Measurements from ENCODE around the gene MRPS34. TPM values are rescaled to one million over a fixed set of nuclear protein-coding genes. Genes with fewer than 3 reads are reported as not detected.

MRPS34 gene
- total and polyA plus RNA-seq, 10 of the 15 experiments (the other 5 are each of a cell fraction or from before 2014, with no cell fraction given): 3.6 to 285 (median 147) TPM

DNA sequence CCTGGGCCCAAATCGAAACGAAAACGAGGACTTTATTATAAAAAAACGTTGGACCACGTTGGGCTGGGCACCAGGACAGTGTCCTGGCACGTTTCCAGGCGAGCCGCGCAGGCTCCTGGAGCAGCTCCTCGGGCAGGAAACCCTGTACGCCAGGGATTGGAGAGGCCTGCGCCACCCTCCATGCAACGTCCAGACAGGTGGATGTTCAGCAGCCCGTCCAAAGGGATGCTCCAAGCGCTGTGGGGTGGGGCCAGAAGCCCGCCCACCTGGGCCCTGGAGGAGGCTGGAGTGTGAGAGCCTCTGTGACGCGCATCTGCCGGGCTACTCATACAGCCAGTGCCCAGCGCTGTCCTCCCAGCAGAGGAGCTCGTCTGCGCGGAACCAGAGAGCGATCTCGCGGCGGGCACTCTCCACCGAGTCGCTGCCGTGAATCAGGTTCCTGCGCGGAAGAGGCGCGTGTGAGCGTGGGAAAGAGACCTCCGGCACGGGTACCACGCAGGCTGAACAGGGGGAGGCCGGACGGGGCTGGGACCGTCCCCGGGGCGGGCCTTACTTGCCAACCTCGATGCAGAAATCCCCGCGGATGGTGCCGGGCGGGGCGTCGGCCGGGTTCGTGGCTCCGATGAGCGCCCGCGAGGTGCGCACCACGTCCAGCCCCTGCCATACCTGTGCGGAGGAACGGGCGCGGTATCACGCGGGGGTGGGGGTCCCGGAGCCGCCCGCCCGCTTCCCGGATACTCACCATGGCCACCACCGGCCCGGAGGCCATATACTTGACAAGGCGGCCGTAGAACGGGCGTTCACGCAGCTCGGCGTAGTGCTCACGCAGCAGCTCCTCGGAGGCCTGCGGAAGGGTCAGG lies 2.4 kb downstream of the MRPS34 start (continued):
- TF ChIP-seq PAX5 (IDR thresholded peaks at IDR 0.05; ENCODE audit: borderline replicate concordance, low read depth, low read length) (peak; percentile 21; the same call in 1 of the 2 replicates), RB1 (IDR thresholded peaks at IDR 0.05; ENCODE audit: borderline replicate concordance) (peak; percentile 15; the same call in 1 of the 2 replicates), HDGF (IDR thresholded peaks at IDR 0.05) (peak; percentile 52; the same call in 1 of the 2 replicates), STAT3 (IDR thresholded peaks at IDR 0.05; ENCODE audit: low read depth, low read length) (no peak), SIX5 (IDR thresholded peaks at IDR 0.05; ENCODE audit: low read depth, low read length, severe bottlenecking) (no peak), MTA2 (IDR thresholded peaks at IDR 0.05; ENCODE audit: low read depth) (no peak), NFYA (IDR thresholded peaks at IDR 0.05; ENCODE audit: borderline replicate concordance, low read depth, low read length) (no peak), PML (IDR thresholded peaks at IDR 0.05; ENCODE audit: low read length) (peak; percentile 39; the same call in 1 of the 2 replicates), BHLHE40 (IDR thresholded peaks at IDR 0.05; ENCODE audit: borderline replicate concordance in 1 of 2, low read depth in 2 of 2, low read length in 1 of 2) (peak; percentile 39 to 71; a peak in 3 of 4 replicates), MXI1 (IDR thresholded peaks at IDR 0.05; ENCODE audit: low read depth, low read length) (no peak; the same call in 1 of the 2 replicates), MTA3 (IDR thresholded peaks at IDR 0.05; ENCODE audit: borderline replicate concordance, low read length) (peak; percentile 92; the same call in 1 of the 2 replicates), DPF2 (IDR thresholded peaks at IDR 0.05) (no peak), SMARCA5 (IDR thresholded peaks at IDR 0.05) (no peak)
- TF ChIP-seq, protein P1, sequence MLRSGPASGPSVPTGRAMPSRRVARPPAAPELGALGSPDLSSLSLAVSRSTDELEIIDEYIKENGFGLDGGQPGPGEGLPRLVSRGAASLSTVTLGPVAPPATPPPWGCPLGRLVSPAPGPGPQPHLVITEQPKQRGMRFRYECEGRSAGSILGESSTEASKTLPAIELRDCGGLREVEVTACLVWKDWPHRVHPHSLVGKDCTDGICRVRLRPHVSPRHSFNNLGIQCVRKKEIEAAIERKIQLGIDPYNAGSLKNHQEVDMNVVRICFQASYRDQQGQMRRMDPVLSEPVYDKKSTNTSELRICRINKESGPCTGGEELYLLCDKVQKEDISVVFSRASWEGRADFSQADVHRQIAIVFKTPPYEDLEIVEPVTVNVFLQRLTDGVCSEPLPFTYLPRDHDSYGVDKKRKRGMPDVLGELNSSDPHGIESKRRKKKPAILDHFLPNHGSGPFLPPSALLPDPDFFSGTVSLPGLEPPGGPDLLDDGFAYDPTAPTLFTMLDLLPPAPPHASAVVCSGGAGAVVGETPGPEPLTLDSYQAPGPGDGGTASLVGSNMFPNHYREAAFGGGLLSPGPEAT (IDR thresholded peaks at IDR 0.05; ENCODE audit: low read depth): no peak
- TF ChIP-seq, protein P2, sequence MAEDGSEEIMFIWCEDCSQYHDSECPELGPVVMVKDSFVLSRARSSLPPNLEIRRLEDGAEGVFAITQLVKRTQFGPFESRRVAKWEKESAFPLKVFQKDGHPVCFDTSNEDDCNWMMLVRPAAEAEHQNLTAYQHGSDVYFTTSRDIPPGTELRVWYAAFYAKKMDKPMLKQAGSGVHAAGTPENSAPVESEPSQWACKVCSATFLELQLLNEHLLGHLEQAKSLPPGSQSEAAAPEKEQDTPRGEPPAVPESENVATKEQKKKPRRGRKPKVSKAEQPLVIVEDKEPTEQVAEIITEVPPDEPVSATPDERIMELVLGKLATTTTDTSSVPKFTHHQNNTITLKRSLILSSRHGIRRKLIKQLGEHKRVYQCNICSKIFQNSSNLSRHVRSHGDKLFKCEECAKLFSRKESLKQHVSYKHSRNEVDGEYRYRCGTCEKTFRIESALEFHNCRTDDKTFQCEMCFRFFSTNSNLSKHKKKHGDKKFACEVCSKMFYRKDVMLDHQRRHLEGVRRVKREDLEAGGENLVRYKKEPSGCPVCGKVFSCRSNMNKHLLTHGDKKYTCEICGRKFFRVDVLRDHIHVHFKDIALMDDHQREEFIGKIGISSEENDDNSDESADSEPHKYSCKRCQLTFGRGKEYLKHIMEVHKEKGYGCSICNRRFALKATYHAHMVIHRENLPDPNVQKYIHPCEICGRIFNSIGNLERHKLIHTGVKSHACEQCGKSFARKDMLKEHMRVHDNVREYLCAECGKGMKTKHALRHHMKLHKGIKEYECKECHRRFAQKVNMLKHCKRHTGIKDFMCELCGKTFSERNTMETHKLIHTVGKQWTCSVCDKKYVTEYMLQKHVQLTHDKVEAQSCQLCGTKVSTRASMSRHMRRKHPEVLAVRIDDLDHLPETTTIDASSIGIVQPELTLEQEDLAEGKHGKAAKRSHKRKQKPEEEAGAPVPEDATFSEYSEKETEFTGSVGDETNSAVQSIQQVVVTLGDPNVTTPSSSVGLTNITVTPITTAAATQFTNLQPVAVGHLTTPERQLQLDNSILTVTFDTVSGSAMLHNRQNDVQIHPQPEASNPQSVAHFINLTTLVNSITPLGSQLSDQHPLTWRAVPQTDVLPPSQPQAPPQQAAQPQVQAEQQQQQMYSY (CRISPR knock-in tag; IDR thresholded peaks at IDR 0.05): no peak
- TF ChIP-seq, protein P3, sequence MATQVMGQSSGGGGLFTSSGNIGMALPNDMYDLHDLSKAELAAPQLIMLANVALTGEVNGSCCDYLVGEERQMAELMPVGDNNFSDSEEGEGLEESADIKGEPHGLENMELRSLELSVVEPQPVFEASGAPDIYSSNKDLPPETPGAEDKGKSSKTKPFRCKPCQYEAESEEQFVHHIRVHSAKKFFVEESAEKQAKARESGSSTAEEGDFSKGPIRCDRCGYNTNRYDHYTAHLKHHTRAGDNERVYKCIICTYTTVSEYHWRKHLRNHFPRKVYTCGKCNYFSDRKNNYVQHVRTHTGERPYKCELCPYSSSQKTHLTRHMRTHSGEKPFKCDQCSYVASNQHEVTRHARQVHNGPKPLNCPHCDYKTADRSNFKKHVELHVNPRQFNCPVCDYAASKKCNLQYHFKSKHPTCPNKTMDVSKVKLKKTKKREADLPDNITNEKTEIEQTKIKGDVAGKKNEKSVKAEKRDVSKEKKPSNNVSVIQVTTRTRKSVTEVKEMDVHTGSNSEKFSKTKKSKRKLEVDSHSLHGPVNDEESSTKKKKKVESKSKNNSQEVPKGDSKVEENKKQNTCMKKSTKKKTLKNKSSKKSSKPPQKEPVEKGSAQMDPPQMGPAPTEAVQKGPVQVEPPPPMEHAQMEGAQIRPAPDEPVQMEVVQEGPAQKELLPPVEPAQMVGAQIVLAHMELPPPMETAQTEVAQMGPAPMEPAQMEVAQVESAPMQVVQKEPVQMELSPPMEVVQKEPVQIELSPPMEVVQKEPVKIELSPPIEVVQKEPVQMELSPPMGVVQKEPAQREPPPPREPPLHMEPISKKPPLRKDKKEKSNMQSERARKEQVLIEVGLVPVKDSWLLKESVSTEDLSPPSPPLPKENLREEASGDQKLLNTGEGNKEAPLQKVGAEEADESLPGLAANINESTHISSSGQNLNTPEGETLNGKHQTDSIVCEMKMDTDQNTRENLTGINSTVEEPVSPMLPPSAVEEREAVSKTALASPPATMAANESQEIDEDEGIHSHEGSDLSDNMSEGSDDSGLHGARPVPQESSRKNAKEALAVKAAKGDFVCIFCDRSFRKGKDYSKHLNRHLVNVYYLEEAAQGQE (IDR thresholded peaks at IDR 0.05; ENCODE audit: low read depth, low read length): no peak
- TF ChIP-seq, protein P4, sequence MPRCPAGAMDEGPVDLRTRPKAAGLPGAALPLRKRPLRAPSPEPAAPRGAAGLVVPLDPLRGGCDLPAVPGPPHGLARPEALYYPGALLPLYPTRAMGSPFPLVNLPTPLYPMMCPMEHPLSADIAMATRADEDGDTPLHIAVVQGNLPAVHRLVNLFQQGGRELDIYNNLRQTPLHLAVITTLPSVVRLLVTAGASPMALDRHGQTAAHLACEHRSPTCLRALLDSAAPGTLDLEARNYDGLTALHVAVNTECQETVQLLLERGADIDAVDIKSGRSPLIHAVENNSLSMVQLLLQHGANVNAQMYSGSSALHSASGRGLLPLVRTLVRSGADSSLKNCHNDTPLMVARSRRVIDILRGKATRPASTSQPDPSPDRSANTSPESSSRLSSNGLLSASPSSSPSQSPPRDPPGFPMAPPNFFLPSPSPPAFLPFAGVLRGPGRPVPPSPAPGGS (IDR thresholded peaks at IDR 0.05; ENCODE audit: borderline replicate concordance, insufficient read depth, low read depth, low read length, poor library complexity, severe bottlenecking): peak; percentile 91

Data from GM12878 (cell line).